AG09319 (cell line): ENCODE results near the gene PNPLA5.

Source experiments
- DNase-seq: peaks from one replicate; pipeline ENCODE4 v3.0.0-alpha.2; 2010; ENCODE audit warnings: low read depth; ENCODE audit errors: extremely low read depth
- CTCF ChIP-seq: IDR thresholded peaks from 2 replicates; pipeline ENCODE4 v1.5.1; 2011; ENCODE audit warnings: low read depth, mild to moderate bottlenecking, inconsistent platforms, low read length, moderate library complexity

The PNPLA5 gene

GRCh38 chr22:43891360-43892182, at the start of gene PNPLA5:
TSS of gene PNPLA5 (minus strand) at chr22:43892013. CDS start at chr22:43891880, 133 bp downstream.
- TF ChIP-seq CTCF = no peak
- DNase-seq = no peak

- TF ChIP-seq CTCF = no peak
- DNase-seq = no peak
Measured at GRCh38 chr22:43941449-43941848, 49.6 kb upstream of the PNPLA5 start.

- no peak for TF ChIP-seq CTCF
Measured at GRCh38 chr22:43931771-43932170, 40.0 kb upstream of the PNPLA5 start.

GRCh38 chr22:43928908-43929307, 37.1 kb upstream of the PNPLA5 start:
- DNase-seq = no peak
- TF ChIP-seq CTCF = no peak

More at GRCh38 chr22:43931771-43932170, 40.0 kb upstream of the PNPLA5 start:
- DNase-seq = no peak

- no peak for DNase-seq
- TF ChIP-seq CTCF = no peak
Measured at GRCh38 chr22:43928468-43928867, 36.7 kb upstream of the PNPLA5 start.

- no peak for TF ChIP-seq CTCF
- DNase-seq = no peak
Measured at GRCh38 chr22:43926349-43926710, 34.5 kb upstream of the PNPLA5 start.

- no peak for TF ChIP-seq CTCF
- no peak for DNase-seq
Measured at GRCh38 chr22:43925433-43926348, 33.9 kb upstream of the PNPLA5 start.
